ENCODE measurements around the gene RARS1.

The RARS1 gene

DNA sequence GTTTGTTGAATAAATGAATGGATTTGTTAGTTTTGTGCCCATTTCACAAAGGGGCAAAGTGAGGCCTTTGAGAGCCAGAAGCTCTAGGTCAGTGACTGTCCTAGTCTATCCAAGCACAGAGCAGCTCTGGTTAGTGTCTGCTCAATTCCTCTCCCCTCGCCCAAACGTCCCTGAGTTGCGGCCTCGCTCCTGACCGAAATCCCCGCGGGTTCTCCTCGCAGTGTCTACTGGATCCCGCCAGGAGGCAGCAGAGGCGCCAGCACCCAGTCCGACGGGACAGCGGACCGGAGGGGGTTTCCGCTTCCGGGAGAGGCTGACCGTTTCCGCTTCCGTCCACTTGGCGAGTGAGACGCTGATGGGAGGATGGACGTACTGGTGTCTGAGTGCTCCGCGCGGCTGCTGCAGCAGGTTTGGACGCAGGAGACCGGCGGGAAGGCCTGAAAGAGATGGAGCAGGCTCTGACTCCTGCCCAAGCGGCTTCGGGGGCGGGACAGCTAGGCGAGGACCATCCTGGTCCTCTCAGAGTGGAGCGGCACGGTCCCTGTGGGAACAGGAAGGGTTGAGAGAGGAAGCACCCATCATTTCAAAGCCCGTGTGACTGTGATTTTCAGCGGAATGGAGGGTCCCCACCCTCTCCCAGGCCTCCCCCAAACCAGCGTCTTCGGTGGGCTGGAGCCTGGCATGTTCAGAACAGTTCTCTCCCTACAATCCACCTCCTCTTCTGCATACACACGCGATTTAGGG lies at the start of gene RARS1:
Gene RARS1 (plus strand): TSS at position 336 of the 744 bp plus-strand sequence. CDS start 28 bp downstream, at position 364.
- Histone ChIP-seq H3K9me3 (ENCODE audit: control insufficient read depth, insufficient read depth, low read length) (no peaks in the 10 kb centered on the region), H3K4me1 (ENCODE audit: insufficient read depth, low read length) (no peaks in the 10 kb centered on the region), H3K36me3 (ENCODE audit: insufficient read depth, low read length) (peaks cover 19% of the 10 kb centered on the region), H3K9ac (ENCODE audit: low read depth, low read length) (peak within 1 kb of the TSS; percentile 84)

DNA sequence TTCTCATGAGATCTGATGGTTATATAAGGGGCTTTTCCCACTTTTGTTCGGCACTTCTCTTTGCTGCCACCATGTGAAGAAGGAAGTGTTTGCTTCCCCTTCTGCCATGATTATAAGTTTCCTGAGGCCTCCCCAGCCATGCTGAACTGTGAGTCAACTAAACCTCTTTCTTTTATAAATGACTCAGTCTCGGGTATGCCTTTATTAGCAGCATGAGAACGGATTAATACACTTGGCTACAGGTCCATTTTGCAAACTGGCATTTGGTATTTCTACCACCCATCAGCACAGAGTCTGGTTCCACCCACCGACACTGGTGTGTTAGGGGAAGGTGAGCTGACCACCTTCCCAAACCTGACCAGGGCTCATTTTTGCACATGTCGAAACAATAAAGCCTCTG lies 47.9 kb upstream of the RARS1 start:
- Histone ChIP-seq H3K9me3 (ENCODE audit: control insufficient read depth, insufficient read depth, low read length) (no peaks in the 10 kb centered on the region), H3K4me1 (ENCODE audit: insufficient read depth, low read length) (0 out of 2 replicates have a peak, but pooled peaks cover 7% of the 10 kb centered on the region), H3K9ac (ENCODE audit: low read depth, low read length) (no peak overlapping the region), H3K36me3 (ENCODE audit: insufficient read depth, low read length) (no peaks in the 10 kb centered on the region; the same call in none of the 2 replicates)

DNA sequence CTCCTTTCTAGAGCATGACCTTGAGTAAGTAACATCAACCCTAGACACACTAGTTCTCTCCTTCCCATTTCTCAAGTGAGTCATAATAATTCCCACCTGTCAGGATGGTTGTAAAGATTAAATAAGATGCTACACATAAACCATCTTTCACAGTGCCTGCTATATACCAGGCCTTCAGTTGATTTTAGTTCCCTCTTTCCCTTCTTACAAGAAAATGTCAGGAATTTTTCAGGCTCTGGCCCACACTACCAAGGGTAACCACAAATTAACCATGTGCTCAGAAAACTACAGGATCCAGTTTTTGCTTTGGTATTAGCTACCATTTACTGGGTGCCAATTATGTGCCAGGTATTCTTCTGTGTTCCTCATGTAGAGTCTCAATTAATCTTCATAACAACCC lies 42.7 kb upstream of the RARS1 start:
- H3K36me3 ChIP-seq (ENCODE audit: insufficient read depth, low read length): no peaks in the 10 kb centered on the region; the same call in none of the 2 replicates
- H3K9ac ChIP-seq (ENCODE audit: low read depth, low read length): no peak overlapping the region
- no peaks in the 10 kb centered on the region for H3K9me3 ChIP-seq (ENCODE audit: control insufficient read depth, insufficient read depth, low read length)
- no peaks in the 10 kb centered on the region for H3K4me1 ChIP-seq (ENCODE audit: insufficient read depth, low read length)

DNA sequence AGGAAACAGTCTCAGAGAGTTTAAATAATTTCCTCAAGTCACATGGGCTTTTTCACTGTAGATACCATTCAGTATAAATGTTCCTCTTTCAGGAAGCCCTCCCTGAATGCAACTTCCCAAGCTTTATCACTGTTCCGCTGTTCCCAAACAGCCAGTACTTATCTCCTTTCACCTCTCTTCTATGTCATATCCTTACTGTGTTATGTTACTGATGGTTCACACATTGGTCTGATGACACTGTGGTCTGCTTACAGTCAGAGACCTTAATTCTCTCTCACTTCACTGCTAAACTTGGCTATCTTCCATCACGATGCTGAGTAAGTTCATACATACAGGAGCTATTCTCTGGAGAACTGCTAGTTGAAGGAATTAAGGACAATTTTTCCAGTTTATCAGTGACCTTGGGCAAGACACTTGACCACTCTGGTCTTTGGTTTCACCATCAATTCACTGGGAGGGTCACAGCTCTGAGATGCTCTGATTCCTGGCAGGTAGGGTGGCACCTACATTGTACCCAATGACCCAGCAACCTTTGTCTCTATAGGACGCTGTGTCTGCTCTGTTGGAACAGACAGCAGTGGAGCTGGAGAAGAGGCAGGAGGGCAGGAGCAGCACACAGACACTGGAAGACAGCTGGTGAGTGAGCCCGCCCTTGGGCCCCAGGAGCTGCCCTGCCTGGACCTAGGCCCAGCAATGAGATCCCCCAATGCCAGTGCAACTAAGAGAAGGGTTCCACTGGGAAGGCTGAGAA lies 42.1 kb upstream of the RARS1 start:
- Histone ChIP-seq H3K9ac (ENCODE audit: low read depth, low read length) (no peak overlapping the region), H3K4me1 (ENCODE audit: insufficient read depth, low read length) (no peaks in the 10 kb centered on the region), H3K9me3 (ENCODE audit: control insufficient read depth, insufficient read depth, low read length) (no peaks in the 10 kb centered on the region), H3K36me3 (ENCODE audit: insufficient read depth, low read length) (no peaks in the 10 kb centered on the region; the same call in none of the 2 replicates)

DNA sequence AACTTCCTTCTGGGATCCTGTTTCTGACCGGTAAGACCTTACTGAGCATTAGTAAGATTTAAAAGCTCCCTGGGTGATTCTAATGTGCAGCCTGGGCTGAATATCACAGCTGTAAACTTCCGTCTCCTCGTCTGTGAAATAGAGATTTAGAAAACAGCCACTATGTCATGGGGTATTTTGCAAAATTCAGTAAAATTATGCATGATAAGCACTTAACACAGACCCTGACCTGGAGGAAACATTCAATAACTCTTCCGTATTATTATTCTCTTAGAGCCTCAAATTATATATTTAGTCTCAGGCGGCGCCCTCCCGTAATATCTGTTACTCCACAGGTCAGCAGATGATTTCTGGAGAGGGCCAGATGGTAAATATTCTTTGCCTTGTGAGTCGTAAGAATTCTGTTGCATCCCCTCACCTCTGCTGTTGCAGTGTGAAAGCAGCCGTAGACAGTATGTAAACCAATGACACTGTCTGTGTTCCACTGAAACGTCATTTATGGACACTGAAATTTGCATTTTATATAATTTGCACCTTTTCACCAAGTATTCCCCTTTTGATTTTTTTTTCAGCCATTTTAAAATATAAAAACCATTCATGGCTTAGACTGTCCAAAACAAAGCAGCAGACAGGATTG lies 39.2 kb upstream of the RARS1 start:
- Histone ChIP-seq H3K36me3 (ENCODE audit: insufficient read depth, low read length) (no peaks in the 10 kb centered on the region; the same call in none of the 2 replicates), H3K9ac (ENCODE audit: low read depth, low read length) (no peak overlapping the region), H3K9me3 (ENCODE audit: control insufficient read depth, insufficient read depth, low read length) (no peaks in the 10 kb centered on the region), H3K4me1 (ENCODE audit: insufficient read depth, low read length) (no peaks in the 10 kb centered on the region)

DNA sequence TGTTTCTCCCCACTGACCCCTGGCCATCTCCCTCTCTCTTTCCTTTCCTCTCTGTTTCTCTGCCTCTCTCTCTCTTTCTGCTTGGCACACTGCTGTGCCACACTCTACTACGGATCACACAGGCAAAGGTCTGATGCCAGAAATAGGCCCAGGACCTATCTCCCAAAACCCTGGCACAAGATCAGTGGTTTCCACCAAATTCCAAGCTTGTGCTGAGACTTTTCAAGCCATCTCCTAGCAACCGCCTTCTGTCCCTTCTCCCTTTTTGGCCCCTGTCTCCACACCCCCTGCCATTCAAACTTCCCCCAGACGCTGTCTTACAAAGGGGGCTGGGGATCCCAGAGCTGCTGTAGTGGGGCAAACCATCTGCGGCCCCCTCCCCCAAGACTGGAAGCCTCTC lies 38.5 kb upstream of the RARS1 start:
- H3K9me3 ChIP-seq (ENCODE audit: control insufficient read depth, insufficient read depth, low read length): no peaks in the 10 kb centered on the region
- H3K4me1 ChIP-seq (ENCODE audit: insufficient read depth, low read length): no peaks in the 10 kb centered on the region
- no peak overlapping the region for H3K9ac ChIP-seq (ENCODE audit: low read depth, low read length)
- no peaks in the 10 kb centered on the region; the same call in 1 of the 2 replicates for H3K36me3 ChIP-seq (ENCODE audit: insufficient read depth, low read length)

DNA sequence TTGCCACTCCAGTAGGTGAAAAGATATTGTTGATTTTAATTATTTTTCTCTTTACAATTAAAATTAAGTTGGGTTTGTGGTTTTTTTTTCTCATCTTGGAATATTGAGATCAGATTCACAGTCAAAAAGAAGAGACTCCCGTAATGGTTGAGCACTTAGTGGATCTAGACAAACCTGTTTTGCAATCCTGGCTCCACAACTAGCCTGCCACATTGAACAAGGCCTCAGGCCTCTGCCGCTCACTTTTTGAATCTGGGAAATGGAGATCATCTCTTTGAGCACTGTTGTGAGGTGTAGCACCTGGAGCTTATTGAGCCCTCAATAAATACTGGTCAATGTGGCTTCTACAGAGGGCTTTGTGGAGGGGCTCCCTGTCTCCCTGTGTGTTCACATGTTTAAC lies 37.1 kb upstream of the RARS1 start:
- no peak overlapping the region for H3K9ac ChIP-seq (ENCODE audit: low read depth, low read length)

DNA sequence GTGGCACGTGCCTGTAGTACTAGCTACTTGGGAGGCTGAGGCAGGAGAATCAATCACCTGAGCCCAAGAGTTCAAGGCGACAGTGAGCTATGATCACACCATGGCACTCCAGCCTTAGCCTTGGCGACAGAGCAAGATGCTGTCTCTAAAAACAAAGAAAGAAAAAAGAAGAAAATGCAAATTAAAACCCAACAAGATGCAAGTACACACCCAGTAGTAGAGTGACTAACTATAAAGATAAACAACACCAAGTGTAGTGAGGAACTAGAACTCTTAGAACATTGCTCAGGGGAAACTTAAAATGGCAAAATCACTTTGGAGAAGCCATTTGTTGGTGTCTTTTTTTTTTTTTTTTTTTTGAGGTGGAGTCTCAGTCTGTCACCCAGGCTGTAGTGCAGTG lies 34.7 kb upstream of the RARS1 start:
- Histone ChIP-seq H3K4me1 (ENCODE audit: insufficient read depth, low read length) (0 out of 2 replicates have a peak, but pooled peaks cover 4% of the 10 kb centered on the region), H3K9ac (ENCODE audit: low read depth, low read length) (no peak overlapping the region), H3K9me3 (ENCODE audit: control insufficient read depth, insufficient read depth, low read length) (no peaks in the 10 kb centered on the region), H3K36me3 (ENCODE audit: insufficient read depth, low read length) (0 out of 2 replicates have a peak, but pooled peaks cover 3% of the 10 kb centered on the region)

More for the DNA sequence above, 37.1 kb upstream of the RARS1 start:
- Histone ChIP-seq H3K36me3 (ENCODE audit: insufficient read depth, low read length) (no peaks in the 10 kb centered on the region; the same call in 1 of the 2 replicates), H3K9me3 (ENCODE audit: control insufficient read depth, insufficient read depth, low read length) (no peaks in the 10 kb centered on the region), H3K4me1 (ENCODE audit: insufficient read depth, low read length) (no peaks in the 10 kb centered on the region)

DNA sequence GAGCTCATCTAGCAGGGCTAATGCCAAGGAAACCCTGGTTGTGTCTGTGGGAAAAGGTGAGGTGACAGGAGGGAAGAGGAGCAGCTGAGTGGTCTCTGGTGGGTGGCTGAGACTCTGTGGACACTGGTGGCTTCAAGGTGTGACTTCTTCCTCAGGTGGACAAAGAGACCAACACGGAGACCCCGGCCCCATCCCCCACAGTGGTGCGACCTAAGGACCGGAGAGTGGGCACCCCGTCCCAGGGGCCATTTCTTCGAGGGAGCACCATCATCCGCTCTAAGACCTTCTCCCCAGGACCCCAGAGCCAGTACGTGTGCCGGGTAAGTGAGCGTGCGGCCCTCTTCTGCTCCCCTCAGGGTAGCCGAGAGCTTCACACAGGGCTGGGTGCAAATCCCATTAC lies 31.1 kb upstream of the RARS1 start:
- Histone ChIP-seq H3K36me3 (ENCODE audit: insufficient read depth, low read length) (peaks cover 6% of the 10 kb centered on the region; the same call in 1 of the 2 replicates), H3K9me3 (ENCODE audit: control insufficient read depth, insufficient read depth, low read length) (no peaks in the 10 kb centered on the region), H3K4me1 (ENCODE audit: insufficient read depth, low read length) (0 out of 2 replicates have a peak, but pooled peaks cover 4% of the 10 kb centered on the region), H3K9ac (ENCODE audit: low read depth, low read length) (no peak overlapping the region)

DNA sequence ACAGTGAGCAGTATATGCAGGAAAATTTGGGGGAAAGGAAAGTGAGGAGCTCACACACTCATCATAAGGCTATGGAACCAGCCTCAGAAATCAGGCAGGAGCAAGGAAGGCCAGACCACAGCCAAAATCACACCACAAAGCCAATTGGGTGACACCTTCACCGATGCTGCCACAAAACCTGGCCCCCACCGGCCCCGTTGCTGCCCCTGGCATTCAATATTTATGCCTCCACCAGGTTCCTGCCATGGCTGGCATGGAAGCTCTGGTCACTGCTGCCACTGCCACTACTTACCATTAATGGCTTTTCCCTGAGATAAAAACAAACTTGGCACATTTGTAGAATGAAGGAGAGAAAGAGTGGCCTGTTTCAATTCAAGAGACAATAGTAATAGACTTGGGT lies 28.7 kb upstream of the RARS1 start:
- Histone ChIP-seq H3K36me3 (ENCODE audit: insufficient read depth, low read length) (peaks cover 6% of the 10 kb centered on the region; the same call in 1 of the 2 replicates), H3K9ac (ENCODE audit: low read depth, low read length) (no peak overlapping the region), H3K4me1 (ENCODE audit: insufficient read depth, low read length) (0 out of 2 replicates have a peak, but pooled peaks cover 4% of the 10 kb centered on the region), H3K9me3 (ENCODE audit: control insufficient read depth, insufficient read depth, low read length) (no peaks in the 10 kb centered on the region)

DNA sequence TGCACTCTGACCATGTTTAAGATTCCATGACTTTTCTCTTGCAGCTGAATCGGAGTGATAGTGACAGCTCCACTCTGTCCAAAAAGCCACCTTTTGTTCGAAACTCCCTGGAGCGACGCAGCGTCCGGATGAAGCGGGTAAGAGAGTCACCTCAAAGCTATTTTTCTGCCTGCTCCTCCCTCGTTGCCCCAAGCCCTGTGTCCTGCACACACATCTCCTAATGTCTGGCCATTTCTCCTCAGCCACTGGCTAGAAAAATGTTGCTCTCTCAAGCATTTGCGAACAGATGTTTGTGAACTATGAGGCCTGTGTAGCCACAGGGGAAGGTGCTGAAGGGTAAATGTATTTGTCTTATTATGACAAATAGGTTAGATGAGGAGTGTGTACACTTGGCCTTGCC lies 25.7 kb upstream of the RARS1 start:
- H3K9me3 ChIP-seq (ENCODE audit: control insufficient read depth, insufficient read depth, low read length): no peaks in the 10 kb centered on the region
- H3K36me3 ChIP-seq (ENCODE audit: insufficient read depth, low read length): peaks cover 4% of the 10 kb centered on the region; the same call in 1 of the 2 replicates
- no peak overlapping the region for H3K9ac ChIP-seq (ENCODE audit: low read depth, low read length)
- 0 out of 2 replicates have a peak, but pooled peaks cover 2% of the 10 kb centered on the region for H3K4me1 ChIP-seq (ENCODE audit: insufficient read depth, low read length)

DNA sequence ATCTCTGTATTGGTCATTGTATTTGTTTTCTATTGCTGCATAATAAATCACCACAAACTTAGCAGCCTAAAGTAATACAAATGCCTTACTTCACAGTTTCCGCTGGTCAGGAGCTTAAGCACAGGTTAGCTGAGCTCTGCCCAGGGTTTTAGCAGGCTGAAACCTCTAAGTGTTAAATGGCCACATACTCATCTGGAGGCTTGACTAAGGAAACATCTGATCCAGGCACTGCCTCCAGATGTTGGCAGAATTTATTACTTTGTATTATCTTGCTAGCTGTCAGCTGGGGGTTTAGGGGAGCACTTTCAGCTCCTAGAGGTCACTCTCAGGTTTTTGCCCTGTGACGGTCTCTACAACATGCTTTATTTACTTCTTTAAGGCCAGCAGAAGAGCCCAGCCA lies 23.2 kb upstream of the RARS1 start:
- Histone ChIP-seq H3K36me3 (ENCODE audit: insufficient read depth, low read length) (peaks cover 3% of the 10 kb centered on the region; the same call in 1 of the 2 replicates), H3K9me3 (ENCODE audit: control insufficient read depth, insufficient read depth, low read length) (no peaks in the 10 kb centered on the region)

DNA sequence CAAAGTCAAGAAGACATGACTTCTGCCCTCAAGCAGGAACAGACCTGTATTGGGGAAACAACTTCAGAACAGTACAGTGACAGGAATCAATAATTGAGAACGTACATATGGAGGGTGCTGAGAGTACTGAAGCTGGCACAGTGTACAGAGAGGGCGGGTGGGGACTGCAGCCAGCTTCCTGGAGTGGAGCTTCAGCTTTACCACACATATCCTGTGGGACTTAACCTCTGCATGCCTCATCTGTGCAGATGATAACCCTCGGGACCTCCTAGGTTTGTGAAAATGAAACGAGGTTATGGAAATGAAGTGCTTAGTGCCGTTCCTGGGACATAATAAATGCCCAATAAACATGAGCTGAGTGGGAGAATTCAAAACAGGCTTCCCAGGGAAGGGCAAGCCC lies 22.1 kb upstream of the RARS1 start:
- H3K36me3 ChIP-seq (ENCODE audit: insufficient read depth, low read length): no peaks in the 10 kb centered on the region; the same call in 1 of the 2 replicates
- no peaks in the 10 kb centered on the region for H3K9me3 ChIP-seq (ENCODE audit: control insufficient read depth, insufficient read depth, low read length)
- H3K4me1 ChIP-seq (ENCODE audit: insufficient read depth, low read length): no peaks in the 10 kb centered on the region
- no peak overlapping the region for H3K9ac ChIP-seq (ENCODE audit: low read depth, low read length)

More for the DNA sequence above, 23.2 kb upstream of the RARS1 start:
- Histone ChIP-seq H3K9ac (ENCODE audit: low read depth, low read length) (no peak overlapping the region), H3K4me1 (ENCODE audit: insufficient read depth, low read length) (no peaks in the 10 kb centered on the region)

DNA sequence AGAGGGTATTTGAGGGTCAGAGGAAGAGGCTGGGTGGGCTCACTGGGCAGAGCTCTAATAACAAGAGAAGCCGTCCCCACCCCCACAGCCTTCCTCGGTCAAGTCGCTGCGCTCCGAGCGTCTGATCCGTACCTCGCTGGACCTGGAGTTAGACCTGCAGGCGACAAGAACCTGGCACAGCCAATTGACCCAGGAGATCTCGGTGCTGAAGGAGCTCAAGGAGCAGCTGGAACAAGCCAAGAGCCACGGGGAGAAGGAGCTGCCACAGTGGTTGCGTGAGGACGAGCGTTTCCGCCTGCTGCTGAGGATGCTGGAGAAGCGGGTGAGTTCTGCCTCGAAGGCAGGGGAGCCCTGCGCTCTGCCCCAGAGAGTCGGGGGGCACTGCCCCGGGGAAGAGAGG lies 21.6 kb upstream of the RARS1 start:
- Histone ChIP-seq H3K9ac (ENCODE audit: low read depth, low read length) (no peak overlapping the region), H3K9me3 (ENCODE audit: control insufficient read depth, insufficient read depth, low read length) (no peaks in the 10 kb centered on the region), H3K4me1 (ENCODE audit: insufficient read depth, low read length) (no peaks in the 10 kb centered on the region), H3K36me3 (ENCODE audit: insufficient read depth, low read length) (no peaks in the 10 kb centered on the region; the same call in 1 of the 2 replicates)

Data from ES-I3 (cell line).